ENCODE measurements around the gene KNSTRN.

DNA sequence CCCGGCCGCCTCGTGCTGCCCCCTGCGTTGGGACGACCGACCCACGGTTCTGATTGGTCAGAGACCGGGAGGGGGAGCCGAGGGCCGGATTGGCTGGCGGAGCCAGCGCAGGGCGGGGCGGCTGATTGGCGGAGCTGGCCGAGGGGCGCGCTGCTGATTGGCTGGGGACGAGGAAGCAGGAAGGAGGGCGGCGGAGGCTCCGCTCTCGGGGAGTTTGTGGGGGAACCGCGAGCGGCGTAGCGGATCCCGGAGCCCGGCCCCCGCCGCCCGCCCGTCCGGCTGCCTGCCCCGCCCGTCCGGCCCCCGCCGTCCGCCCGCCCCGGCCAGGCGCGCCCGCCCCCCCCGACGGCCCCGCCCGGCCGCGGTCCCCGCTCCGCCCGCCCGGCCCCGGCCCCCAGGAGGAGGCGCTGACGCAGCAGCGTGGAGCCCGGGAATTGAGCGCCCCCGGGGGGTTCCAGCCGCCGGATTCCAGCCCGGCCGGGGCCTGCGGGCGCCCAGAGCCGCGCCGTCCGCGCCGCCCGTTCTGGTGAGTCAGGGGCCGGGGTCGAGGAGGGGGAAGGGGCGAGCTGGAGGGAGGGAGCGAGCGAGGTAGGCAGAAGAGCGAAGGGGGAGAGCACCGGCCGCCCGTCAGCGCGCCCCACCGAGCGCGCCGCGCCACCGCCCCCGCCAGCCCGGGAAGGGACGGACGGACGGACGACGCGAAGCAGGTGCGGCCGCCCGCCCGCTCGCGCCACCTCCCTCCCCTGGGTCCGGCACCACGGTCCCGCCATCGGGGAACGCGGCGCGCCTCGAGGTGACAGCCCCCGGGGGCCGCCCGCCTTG is 58.4 kb downstream of the KNSTRN start, which contains the start of gene BAHD1:
- TF ChIP-seq SRSF4 (IDR thresholded peaks at IDR 0.05; ENCODE audit: low read depth, low read length, poor library complexity, severe bottlenecking) (no peak), NFKBIZ (CRISPR knock-in tag; IDR thresholded peaks at IDR 0.05) (no peak)
